Progenitor cell of endocrine pancreas (in vitro differentiated cells): ENCODE data around the gene ME3. TPM values are rescaled to one million over a fixed set of nuclear protein-coding genes. Genes with fewer than 3 reads are reported as not detected.
"Not testable (repeated sequence)": the region's sequence is repeated elsewhere in the genome, so short reads cannot be mapped to it uniquely, and the experiment has no call there.

ENCODE experiments used
- DNase-seq: peaks from one replicate; pipeline ENCODE4 v3.0.0; 2021; ENCODE audit warnings: low spot score; ENCODE audit not compliant: unreplicated experiment
- H3K27ac Mint-ChIP-seq: 2 replicates; pipeline ENCODE4 v1.8.0; 2021; ENCODE audit warnings: mild to moderate bottlenecking, moderate library complexity, mixed read lengths
- H3K27me3 Mint-ChIP-seq: 2 replicates; pipeline ENCODE4 v1.8.0; 2021; ENCODE audit warnings: mixed read lengths
- H3K36me3 Mint-ChIP-seq: 2 replicates; pipeline ENCODE4 v1.8.0; 2022; ENCODE audit warnings: mixed read lengths; ENCODE audit not compliant: insufficient read depth
- H3K4me1 Mint-ChIP-seq: 2 replicates; pipeline ENCODE4 v1.8.0; 2021; ENCODE audit warnings: low read depth, mixed read lengths
- H3K4me3 Mint-ChIP-seq: 2 replicates; pipeline ENCODE4 v1.8.0; 2021; ENCODE audit warnings: low read depth, mild to moderate bottlenecking, moderate library complexity, mixed read lengths
- H3K9me3 Mint-ChIP-seq: 2 replicates; pipeline ENCODE4 v1.8.0; 2021; ENCODE audit warnings: low read depth, mixed read lengths
- CTCF ChIP-seq: fragments of 200-600 bp; sonication (generic); IDR thresholded peaks from one replicate; pipeline ENCODE4 v1.5.0; 2021; ENCODE audit warnings: antibody characterized with exemption, mild to moderate bottlenecking; ENCODE audit not compliant: unreplicated experiment
- total RNA-seq: library from RNA; stranded (reverse); gene quantifications from 2 replicates; pipeline ENCODE4 v1.2.1, GENCODE V29; 2021

ME3 gene
- total RNA-seq, 1 donor from 2014 or later: 8.6 TPM

GRCh38 chr11:86570020-86570419, 102.4 kb downstream of the ME3 start:
- peaks cover 2% of the 10 kb centered on the region for H3K27me3 Mint-ChIP-seq
- no peak for TF ChIP-seq CTCF
- no peak for DNase-seq
- H3K4me1 Mint-ChIP-seq: peaks cover 9% of the 10 kb centered on the region
- no peaks in the 10 kb centered on the region for H3K9me3 Mint-ChIP-seq
- no peak overlapping the region for H3K27ac Mint-ChIP-seq
- no peaks in the 10 kb centered on the region for H3K36me3 Mint-ChIP-seq
- no peak overlapping the region for H3K4me3 Mint-ChIP-seq

- Mint-ChIP-seq H3K4me1 (peaks cover 6% of the 10 kb centered on the region), H3K36me3 (no peaks in the 10 kb centered on the region), H3K4me3 (no peak overlapping the region), H3K27ac (no peak overlapping the region), H3K27me3 (peaks cover 2% of the 10 kb centered on the region), H3K9me3 (no peaks in the 10 kb centered on the region)
- DNase-seq: no peak
- TF ChIP-seq CTCF: no peak
These were observed 103.3 kb downstream of the ME3 start for GRCh38 chr11:86569109-86569508.

- peak overlapping the region; percentile 15 for H3K27ac Mint-ChIP-seq
- no peak for TF ChIP-seq CTCF
- no peak for DNase-seq
- H3K36me3 Mint-ChIP-seq: no peaks in the 10 kb centered on the region
- no peak overlapping the region for H3K4me3 Mint-ChIP-seq
- H3K27me3 Mint-ChIP-seq: peaks cover 2% of the 10 kb centered on the region
- peaks cover 7% of the 10 kb centered on the region for H3K9me3 Mint-ChIP-seq
- no peaks in the 10 kb centered on the region for H3K4me1 Mint-ChIP-seq
These were observed 106.6 kb downstream of the ME3 start for GRCh38 chr11:86565801-86566312.

GRCh38 chr11:86565388-86565787, 107.0 kb downstream of the ME3 start:
- no peak overlapping the region for H3K4me3 Mint-ChIP-seq
- no peak for TF ChIP-seq CTCF
- H3K27ac Mint-ChIP-seq: no peak overlapping the region
- H3K4me1 Mint-ChIP-seq: no peaks in the 10 kb centered on the region
- H3K9me3 Mint-ChIP-seq: peaks cover 7% of the 10 kb centered on the region
- peaks cover 2% of the 10 kb centered on the region for H3K27me3 Mint-ChIP-seq
- no peaks in the 10 kb centered on the region for H3K36me3 Mint-ChIP-seq
- DNase-seq: no peak

- DNase-seq, H3K4me1 Mint-ChIP-seq, H3K27ac Mint-ChIP-seq, H3K9me3 Mint-ChIP-seq, H3K36me3 Mint-ChIP-seq, H3K27me3 Mint-ChIP-seq, H3K4me3 Mint-ChIP-seq: not testable (repeated sequence)
These were observed 109.6 kb downstream of the ME3 start for GRCh38 chr11:86562842-86563241.

GRCh38 chr11:86559311-86559945, 113.0 kb downstream of the ME3 start:
- Mint-ChIP-seq H3K9me3 (peaks cover 7% of the 10 kb centered on the region), H3K27me3 (peaks cover 5% of the 10 kb centered on the region), H3K4me3 (no peak overlapping the region), H3K4me1 (peaks cover 3% of the 10 kb centered on the region), H3K27ac (peak overlapping the region; percentile 76), H3K36me3 (no peaks in the 10 kb centered on the region)
- no peak for TF ChIP-seq CTCF
- DNase-seq: no peak
